A673 (cell line): ENCODE data around the gene COPS4. TPM values are rescaled to one million over a fixed set of nuclear protein-coding genes. Genes with fewer than 3 reads are reported as not detected.
"Not testable (repeated sequence)": the region's sequence is repeated elsewhere in the genome, so short reads cannot be mapped to it uniquely, and the experiment has no call there.

Experiments
- BruUV-seq: library from RNA; stranded (reverse); fragments of 400-500 nt; replicated peaks from 2 replicates; lab custom pipeline; 2021; lab: Mats Ljungman, UMichigan
- CTCF ChIA-PET: fragments of 300-600 bp; sonication (Branson Sonifier 250); formaldehyde crosslinking; loops from one replicate; lab custom pipeline; 2022; ENCODE audit warnings: antibody characterized with exemption; lab: Charles Lee
- POLR2A ChIA-PET: fragments of 300-600 bp; sonication (Branson Sonifier 250); formaldehyde crosslinking; loops from one replicate; lab custom pipeline; 2022; ENCODE audit warnings: antibody characterized with exemption; ENCODE audit not compliant: low non-redundant PET; lab: Charles Lee
- DNase-seq: peaks from one replicate; pipeline ENCODE4 v3.0.0-alpha.2; 2015; ENCODE audit warnings: low spot score
- H3K27ac ChIP-seq: fragments of 200-600 bp; sonication (generic); 2 replicates; pipeline ENCODE4 v1.5.1; 2016; ENCODE audit warnings: mixed run types, low read depth, mild to moderate bottlenecking, mixed read lengths, antibody characterized with exemption, low read length; ENCODE audit not compliant: poor library complexity, severe bottlenecking
- H3K27me3 ChIP-seq: fragments of 200-600 bp; sonication (generic); replicated peaks from 2 replicates; pipeline ENCODE4 v1.6.1; 2017; ENCODE audit warnings: mixed run types, low read depth, mild to moderate bottlenecking, mixed read lengths, antibody characterized with exemption, low read length; ENCODE audit not compliant: insufficient read depth, poor library complexity
- H3K36me3 ChIP-seq: fragments of 200-600 bp; sonication (generic); 2 replicates; pipeline ENCODE4 v1.6.1; 2016; ENCODE audit warnings: mixed run types, mild to moderate bottlenecking, mixed read lengths, antibody characterized with exemption, low read length; ENCODE audit not compliant: insufficient read depth, poor library complexity, severe bottlenecking
- H3K4me1 ChIP-seq: fragments of 200-600 bp; sonication (generic); 2 replicates; pipeline ENCODE4 v1.6.1; 2017; ENCODE audit warnings: mixed run types, mild to moderate bottlenecking, mixed read lengths, antibody characterized with exemption, low read length; ENCODE audit not compliant: insufficient read depth, poor library complexity, severe bottlenecking
- H3K4me3 ChIP-seq: fragments of 200-600 bp; sonication (generic); 2 replicates; pipeline ENCODE4 v1.5.1; 2016; ENCODE audit warnings: low read depth, mixed run types, mild to moderate bottlenecking, mixed read lengths, low read length; ENCODE audit not compliant: poor library complexity, severe bottlenecking
- H3K9me3 ChIP-seq: fragments of 200-600 bp; sonication (generic); 2 replicates; pipeline ENCODE4 v1.6.1; 2016; ENCODE audit warnings: mixed run types, low read depth, mild to moderate bottlenecking, mixed read lengths, antibody characterized with exemption, low read length; ENCODE audit not compliant: poor library complexity, severe bottlenecking
- CTCF ChIP-seq: fragments of 300-800, 200-600 bp; sonication (generic); conservative IDR thresholded peaks from 2 replicates; pipeline ENCODE4 v1.5.1; 2017; ENCODE audit warnings: low read depth, mild to moderate bottlenecking, antibody characterized with exemption, low read length, moderate library complexity, mixed read lengths
- EZH2 ChIP-seq: fragments of 200-600 bp; sonication (generic); IDR thresholded peaks from 2 replicates; pipeline ENCODE4 v1.6.1; 2017; ENCODE audit warnings: borderline replicate concordance, low read depth, mild to moderate bottlenecking, mixed read lengths, antibody characterized with exemption, low read length; ENCODE audit not compliant: poor library complexity, severe bottlenecking
- intact Hi-C: fragments of 100-400 bp; cut with micrococcal nuclease; formaldehyde crosslinking; loops from one replicate; pipeline ENCODE4 v1.10.0; 2022; ENCODE audit not compliant: unreplicated experiment
- total RNA-seq: library from RNA; stranded (reverse); gene quantifications from 2 replicates; pipeline ENCODE4 v1.2.3, GENCODE V29; 2021

COPS4 gene
- total RNA-seq, 1 experiment from 2014 or later: 25.5 TPM

GRCh38 chr4:83029688-83030087, 5.3 kb upstream of the COPS4 start:
- H3K4me3 ChIP-seq: no peak overlapping the region
- H3K36me3 ChIP-seq: no peaks in the 10 kb centered on the region
- CTCF ChIA-PET: no interaction called here
- H3K4me1 ChIP-seq: no peaks in the 10 kb centered on the region
- TF ChIP-seq CTCF (no peak), EZH2 (no peak)
- H3K9me3 ChIP-seq: no peaks in the 10 kb centered on the region
- H3K27ac ChIP-seq: no peak overlapping the region
- no TSS peak for BruUV-seq
- POLR2A ChIA-PET: no interaction called here
- DNase-seq: no peak
- intact Hi-C loops: no loop called here
- H3K27me3 ChIP-seq: no peaks in the 10 kb centered on the region

- Histone ChIP-seq H3K4me3 (no peak overlapping the region), H3K9me3 (no peaks in the 10 kb centered on the region), H3K36me3 (no peaks in the 10 kb centered on the region), H3K4me1 (no peaks in the 10 kb centered on the region), H3K27ac (no peak overlapping the region), H3K27me3 (no peaks in the 10 kb centered on the region)
- intact Hi-C loops: no loop called here
- no peak for DNase-seq
- POLR2A ChIA-PET: interaction anchor here (0.7 kb wide), 1 partner anchor 1466 kb away, joined by 4 read pairs; no protein-coding TSS in a partner anchor
- no TSS peak for BruUV-seq
- TF ChIP-seq EZH2: no peak
- no peak for TF ChIP-seq CTCF
- CTCF ChIA-PET: no interaction called here
Measured at GRCh38 chr4:83036991-83037665, 2.1 kb downstream of the COPS4 start.

- ChIA-PET POLR2A (no interaction called here), CTCF (no interaction called here)
- no TSS peak for BruUV-seq
- H3K36me3 ChIP-seq: no peaks in the 10 kb centered on the region
- DNase-seq: no peak
- no peaks in the 10 kb centered on the region for H3K9me3 ChIP-seq
- no peaks in the 10 kb centered on the region for H3K4me1 ChIP-seq
- no peaks in the 10 kb centered on the region for H3K27me3 ChIP-seq
- H3K4me3 ChIP-seq: no peak overlapping the region
- intact Hi-C loops: no loop called here
- H3K27ac ChIP-seq: no peak overlapping the region
- TF ChIP-seq CTCF (no peak), EZH2 (no peak)
Measured at GRCh38 chr4:83040269-83040668, 5.3 kb downstream of the COPS4 start.

GRCh38 chr4:83043157-83043556, 8.2 kb downstream of the COPS4 start:
- H3K27me3 ChIP-seq, H3K27ac ChIP-seq, H3K36me3 ChIP-seq, H3K4me1 ChIP-seq, DNase-seq, BruUV-seq, intact Hi-C loops, CTCF ChIA-PET, H3K4me3 ChIP-seq, H3K9me3 ChIP-seq, POLR2A ChIA-PET: not testable (repeated sequence)
